ENCODE measurements around the gene BCL6. TPM values are rescaled to one million over a fixed set of nuclear protein-coding genes. Genes with fewer than 3 reads are reported as not detected.
"Not testable (repeated sequence)": the region's sequence is repeated elsewhere in the genome, so short reads cannot be mapped to it uniquely, and the experiment has no call there.

Gene BCL6
- total RNA-seq, 2 experiments from 2014 or later, result 13.7 to 14.0 TPM

DNA sequence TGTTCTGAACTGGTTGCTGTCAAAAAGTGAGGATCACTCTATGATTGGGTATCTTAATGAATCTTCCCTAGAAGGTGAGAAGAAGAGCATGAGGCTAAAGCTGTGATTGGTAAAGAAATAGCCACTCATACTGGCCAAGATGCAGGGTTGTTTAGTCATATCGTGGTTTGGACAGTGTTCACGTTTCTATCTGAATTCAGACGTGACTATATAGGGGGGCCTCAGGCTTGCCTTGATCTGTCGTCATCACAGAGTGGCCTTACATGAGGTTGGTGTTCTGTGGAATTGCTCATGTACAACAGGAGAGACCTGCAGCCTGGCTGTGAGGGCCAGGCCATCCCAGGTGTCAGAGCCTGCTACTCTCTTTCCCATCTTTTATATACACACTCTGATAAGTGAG is 55.3 kb downstream of the BCL6 start:
- POLR2A ChIA-PET, result no interaction called here
- CTCF ChIA-PET, result interaction anchor here (4.5 kb wide), 1 partner anchor 11 kb away, joined by 21 read pairs; no protein-coding TSS in a partner anchor
- DNase-seq, result no peak
- Mint-ChIP-seq H3K27ac (no peak overlapping the region), H3K36me3 (ENCODE audit: low read depth) (no peaks in the 10 kb centered on the region), H3K9me3 (peaks cover 12% of the 10 kb centered on the region), H3K4me1 (ENCODE audit: low read depth) (no peaks in the 10 kb centered on the region), H3K27me3 (peaks cover 19% of the 10 kb centered on the region), H3K4me3 (no peak overlapping the region)
- no peak for TF ChIP-seq CTCF (IDR thresholded peaks at IDR 0.05)
- ATAC-seq, result peak; percentile 30
- intact Hi-C loops (cut with micrococcal nuclease), result no loop called here

- peaks cover 19% of the 10 kb centered on the region for H3K27me3 Mint-ChIP-seq
- H3K4me3 Mint-ChIP-seq, result no peak overlapping the region
- TF ChIP-seq CTCF (IDR thresholded peaks at IDR 0.05), result no peak
- intact Hi-C loops (cut with micrococcal nuclease), result no loop called here
- H3K9me3 Mint-ChIP-seq, result peaks cover 12% of the 10 kb centered on the region
- DNase-seq (no peak), ATAC-seq (no peak)
- ChIA-PET POLR2A (no interaction called here), CTCF (interaction anchor here (3.4 to 4.5 kb wide), 2 partner anchors 7 to 368 kb away, joined by 18 to 21 read pairs; no protein-coding TSS in a partner anchor)
- H3K27ac Mint-ChIP-seq, result no peak overlapping the region
- no peaks in the 10 kb centered on the region for H3K36me3 Mint-ChIP-seq (ENCODE audit: low read depth)
- peaks cover 7% of the 10 kb centered on the region for H3K4me1 Mint-ChIP-seq (ENCODE audit: low read depth)
Measured at GRCh38 chr3:187686621-187687273, 58.5 kb downstream of the BCL6 start.

DNA sequence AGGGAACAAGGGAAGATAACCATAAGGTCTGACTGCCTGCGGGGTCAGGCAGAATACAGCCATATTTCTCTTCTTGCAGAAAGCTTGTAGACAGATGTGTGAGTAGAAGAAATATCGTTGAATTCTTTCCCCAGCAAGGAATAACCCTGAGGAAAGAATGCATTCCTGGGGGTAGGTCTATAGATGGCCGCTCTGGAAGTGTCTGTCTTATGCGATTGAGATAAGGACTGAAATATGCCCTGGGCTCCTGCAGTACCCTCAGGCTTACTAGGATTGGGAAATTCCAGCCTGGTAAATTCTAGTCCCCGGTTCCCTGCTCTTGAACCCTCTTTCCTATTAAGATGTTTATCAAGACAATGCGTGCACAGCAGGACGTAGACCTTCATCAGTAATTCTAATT is 59.3 kb downstream of the BCL6 start:
- Mint-ChIP-seq H3K27ac (no peak overlapping the region), H3K27me3 (peaks cover 16% of the 10 kb centered on the region), H3K4me1 (ENCODE audit: low read depth) (peaks cover 7% of the 10 kb centered on the region), H3K4me3 (no peak overlapping the region), H3K36me3 (ENCODE audit: low read depth) (no peaks in the 10 kb centered on the region), H3K9me3 (peaks cover 12% of the 10 kb centered on the region)
- no peak for TF ChIP-seq CTCF (IDR thresholded peaks at IDR 0.05)
- ATAC-seq, result no peak
- POLR2A ChIA-PET, result no interaction called here
- intact Hi-C loops (cut with micrococcal nuclease), result no loop called here
- DNase-seq, result no peak
- CTCF ChIA-PET, result interaction anchor here (11.5 kb wide), 1 partner anchor 365 kb away, joined by 372 read pairs; no protein-coding TSS in a partner anchor

GRCh38 chr3:187684880-187685279 is 60.4 kb downstream of the BCL6 start:
- peaks cover 7% of the 10 kb centered on the region for H3K4me1 Mint-ChIP-seq (ENCODE audit: low read depth)
- CTCF ChIA-PET, result interaction anchor here (1.0 to 11.5 kb wide), 4 partner anchors 31 to 1471 kb away, joined by 3 to 372 read pairs (median 48); no protein-coding TSS in a partner anchor
- H3K27ac Mint-ChIP-seq, result no peak overlapping the region
- ATAC-seq (peak; percentile 45), DNase-seq (no peak)
- H3K9me3 Mint-ChIP-seq, result peaks cover 12% of the 10 kb centered on the region
- H3K27me3 Mint-ChIP-seq, result peaks cover 17% of the 10 kb centered on the region
- H3K36me3 Mint-ChIP-seq (ENCODE audit: low read depth), result no peaks in the 10 kb centered on the region
- intact Hi-C loops (cut with micrococcal nuclease), result no loop called here
- no peak overlapping the region for H3K4me3 Mint-ChIP-seq
- POLR2A ChIA-PET, result no interaction called here
- no peak for TF ChIP-seq CTCF (IDR thresholded peaks at IDR 0.05)

DNA sequence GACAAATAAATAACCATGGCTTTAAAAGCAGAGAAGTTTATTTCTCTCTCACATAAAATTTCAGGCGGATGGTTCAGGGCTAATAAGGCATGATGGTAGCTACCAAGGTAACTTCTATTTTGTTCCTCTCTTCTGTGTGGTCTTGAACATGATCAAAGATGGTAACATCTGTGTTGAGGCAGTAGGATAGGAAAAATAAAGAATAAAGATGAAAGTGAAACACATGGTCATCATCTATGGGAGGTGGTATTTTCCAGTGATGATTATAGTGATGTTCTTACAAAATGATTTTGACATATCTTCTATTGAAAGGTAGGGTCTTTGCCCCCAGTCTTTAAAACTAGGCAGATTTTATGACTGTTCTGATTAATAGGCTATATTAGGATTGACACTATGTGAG is 60.8 kb downstream of the BCL6 start:
- no peak for TF ChIP-seq CTCF (IDR thresholded peaks at IDR 0.05)
- CTCF ChIA-PET, result interaction anchor here (1.0 to 11.5 kb wide), 4 partner anchors 31 to 1471 kb away, joined by 3 to 372 read pairs (median 48); no protein-coding TSS in a partner anchor
- Mint-ChIP-seq H3K9me3 (peaks cover 12% of the 10 kb centered on the region), H3K4me3 (no peak overlapping the region), H3K27ac (no peak overlapping the region), H3K27me3 (peaks cover 20% of the 10 kb centered on the region), H3K4me1 (ENCODE audit: low read depth) (peaks cover 8% of the 10 kb centered on the region), H3K36me3 (ENCODE audit: low read depth) (no peaks in the 10 kb centered on the region)
- POLR2A ChIA-PET, result no interaction called here
- intact Hi-C loops (cut with micrococcal nuclease), result no loop called here
- ATAC-seq, result no peak
- no peak for DNase-seq

- H3K4me1 Mint-ChIP-seq (ENCODE audit: low read depth); POLR2A ChIA-PET; intact Hi-C loops (cut with micrococcal nuclease); H3K27ac Mint-ChIP-seq; H3K4me3 Mint-ChIP-seq; DNase-seq; ATAC-seq; H3K36me3 Mint-ChIP-seq (ENCODE audit: low read depth): not testable (repeated sequence)
- Mint-ChIP-seq H3K27me3 (peaks cover 29% of the 10 kb centered on the region), H3K9me3 (peaks cover 12% of the 10 kb centered on the region)
- CTCF ChIA-PET, result interaction anchor here (0.7 to 11.5 kb wide), 7 partner anchors 15 to 463 kb away, joined by 3 to 372 read pairs (median 20); partner anchors contain the start of gene RTP2
Measured at GRCh38 chr3:187681756-187682155, 63.5 kb downstream of the BCL6 start.

Measured in activated CD8-positive, alpha-beta T cell treated with anti-CD3 and anti-CD28 coated beads for 36 hours (primary cell).